GM10847 (cell line): Measurements from ENCODE around the gene FGF19.

ENCODE experiments used
- POLR2A ChIP-seq: IDR thresholded peaks from 2 replicates; pipeline ENCODE4 v1.6.1; 2011; ENCODE audit not compliant: insufficient read length; ENCODE audit errors: extremely low read depth

The FGF19 gene

DNA sequence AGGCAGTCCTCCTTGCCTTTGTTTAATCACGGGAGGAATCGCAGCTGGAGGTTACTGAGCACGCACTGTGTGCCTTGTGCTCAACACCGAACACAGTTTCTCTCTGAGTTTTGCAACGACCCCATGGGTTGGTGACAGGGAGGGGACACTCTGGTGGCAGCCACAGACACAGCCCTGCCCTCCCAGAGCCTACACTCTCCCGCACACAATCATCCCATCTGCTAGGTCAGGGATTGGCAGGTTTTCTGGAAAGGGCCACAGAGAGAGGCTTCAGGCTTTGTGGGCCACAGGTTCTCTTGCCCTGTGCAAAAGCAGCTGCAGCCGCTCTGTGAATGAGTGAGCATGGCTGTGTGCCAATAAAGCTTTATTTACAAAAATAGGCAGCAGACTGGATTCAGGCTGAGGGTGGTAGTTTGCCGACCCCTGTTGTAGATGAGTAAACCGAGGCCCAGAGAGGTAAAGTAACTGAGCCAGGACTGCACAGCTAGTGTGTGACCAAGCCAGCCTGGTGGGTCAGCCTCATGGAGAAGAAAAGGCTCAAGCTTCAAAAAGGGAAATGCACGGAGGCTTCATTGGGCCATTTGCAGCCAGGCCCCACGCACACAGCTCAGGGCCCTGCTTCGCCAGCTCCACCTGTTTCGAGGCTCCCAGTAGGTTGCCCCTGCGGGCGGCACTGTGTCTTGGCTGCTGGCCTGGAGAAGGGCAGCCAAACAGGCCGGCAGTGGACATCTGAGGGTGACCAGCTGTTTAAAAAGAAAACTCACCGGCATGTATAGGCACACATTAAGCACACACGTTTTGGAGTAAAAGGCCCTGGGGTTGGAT is 45.0 kb downstream of the FGF19 start:
- no peak for TF ChIP-seq POLR2A

DNA sequence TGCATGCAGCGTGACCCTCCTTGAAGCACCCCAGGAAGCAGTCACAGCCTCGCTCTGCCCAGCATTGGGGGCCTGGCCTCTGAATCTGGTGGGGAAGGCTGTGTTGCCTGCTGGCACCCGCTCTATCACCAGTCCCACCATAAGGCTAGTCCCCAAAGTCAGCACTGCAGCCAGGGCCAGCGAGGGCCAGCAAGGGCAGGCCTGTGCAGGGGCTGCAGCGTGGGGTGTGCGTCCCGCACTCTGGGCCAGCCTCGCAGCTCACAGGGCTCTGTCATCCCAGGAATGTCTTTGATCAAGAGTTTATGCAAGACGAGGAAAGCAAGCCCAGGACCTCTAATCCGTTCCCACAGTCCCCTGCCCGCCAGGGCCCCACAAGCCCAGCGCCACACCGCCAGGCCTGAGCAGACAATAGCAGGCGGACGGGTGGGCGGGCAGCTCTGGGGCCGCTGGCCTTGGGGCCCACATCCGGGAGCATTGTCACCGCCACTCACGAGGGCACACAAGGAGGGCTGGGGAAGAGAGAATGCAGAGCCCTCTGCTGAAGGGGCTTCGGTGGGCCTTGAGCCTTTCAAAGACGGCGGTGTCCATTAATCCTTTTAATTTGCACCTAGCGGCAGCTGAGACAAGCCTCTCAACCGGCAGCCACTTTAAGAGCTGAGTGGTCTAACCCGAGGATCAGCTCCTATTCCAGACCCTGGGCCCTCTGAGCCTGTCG is 45.8 kb downstream of the FGF19 start:
- no peak for TF ChIP-seq POLR2A

DNA sequence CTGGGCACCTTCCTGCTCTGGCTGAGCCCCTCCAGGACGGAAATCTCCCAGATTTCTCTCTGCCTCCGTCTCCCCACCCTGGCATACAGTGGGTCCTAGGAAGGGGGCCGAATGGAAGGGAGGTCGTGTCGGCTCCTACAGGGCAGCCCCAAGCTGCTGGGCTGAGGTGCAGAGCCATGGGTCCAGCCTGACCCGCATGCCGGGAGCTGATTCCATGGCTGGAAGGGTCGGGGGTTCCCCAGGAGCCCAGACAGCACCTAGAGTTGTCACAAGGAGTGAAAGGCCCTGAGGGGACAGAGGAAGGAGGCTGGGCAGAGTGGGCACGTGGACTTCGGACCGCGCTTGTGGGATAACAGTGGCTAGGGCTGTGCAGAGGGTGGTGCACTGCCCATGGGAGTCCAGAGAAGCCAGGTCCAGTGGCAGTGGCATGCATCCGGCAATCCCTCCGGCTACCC is 46.3 kb downstream of the FGF19 start:
- TF ChIP-seq POLR2A, result no peak

DNA sequence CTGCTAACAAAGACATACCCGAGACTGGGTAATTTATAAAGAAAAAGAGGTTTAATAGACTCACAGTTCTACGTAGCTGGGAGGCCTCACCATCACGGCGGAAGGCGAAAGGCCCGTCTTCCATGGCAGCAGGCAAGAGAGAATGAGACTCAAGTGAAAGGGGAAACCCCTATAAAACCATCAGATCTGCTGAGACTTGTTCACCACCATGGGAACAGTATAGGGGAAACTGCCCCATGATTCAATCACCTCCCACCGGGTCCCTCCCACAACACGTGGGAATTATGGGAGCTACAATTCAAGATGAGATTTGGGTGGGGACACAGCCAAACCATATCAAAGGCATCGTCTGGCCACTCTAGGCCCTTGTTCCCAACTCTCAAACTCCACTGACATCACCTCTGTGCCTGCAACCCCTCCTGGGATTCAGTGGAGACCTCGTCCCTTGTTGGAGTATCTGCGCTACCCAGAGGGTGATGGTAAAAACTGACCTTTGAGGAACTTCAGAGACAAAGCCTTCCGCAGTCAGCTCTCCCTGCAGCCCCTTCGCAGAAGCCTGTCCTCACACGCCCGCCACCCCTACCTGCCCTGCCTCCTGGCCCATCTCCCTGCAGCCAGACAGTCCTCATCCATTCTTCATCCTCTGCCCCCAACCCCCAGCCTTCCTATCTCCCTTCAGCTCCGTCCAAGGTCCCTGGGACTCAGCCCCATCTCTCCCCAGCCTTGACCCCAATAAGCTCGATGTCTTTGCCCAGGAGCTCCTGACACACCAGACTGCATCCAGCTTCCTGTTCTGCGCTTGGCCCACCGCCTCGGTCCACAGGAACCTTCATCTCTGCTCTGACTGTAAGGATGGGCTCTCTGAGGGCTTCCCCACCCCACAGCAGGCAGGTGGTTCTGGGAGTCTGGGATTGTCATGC is 47.0 kb downstream of the FGF19 start:
- no peak for TF ChIP-seq POLR2A

DNA sequence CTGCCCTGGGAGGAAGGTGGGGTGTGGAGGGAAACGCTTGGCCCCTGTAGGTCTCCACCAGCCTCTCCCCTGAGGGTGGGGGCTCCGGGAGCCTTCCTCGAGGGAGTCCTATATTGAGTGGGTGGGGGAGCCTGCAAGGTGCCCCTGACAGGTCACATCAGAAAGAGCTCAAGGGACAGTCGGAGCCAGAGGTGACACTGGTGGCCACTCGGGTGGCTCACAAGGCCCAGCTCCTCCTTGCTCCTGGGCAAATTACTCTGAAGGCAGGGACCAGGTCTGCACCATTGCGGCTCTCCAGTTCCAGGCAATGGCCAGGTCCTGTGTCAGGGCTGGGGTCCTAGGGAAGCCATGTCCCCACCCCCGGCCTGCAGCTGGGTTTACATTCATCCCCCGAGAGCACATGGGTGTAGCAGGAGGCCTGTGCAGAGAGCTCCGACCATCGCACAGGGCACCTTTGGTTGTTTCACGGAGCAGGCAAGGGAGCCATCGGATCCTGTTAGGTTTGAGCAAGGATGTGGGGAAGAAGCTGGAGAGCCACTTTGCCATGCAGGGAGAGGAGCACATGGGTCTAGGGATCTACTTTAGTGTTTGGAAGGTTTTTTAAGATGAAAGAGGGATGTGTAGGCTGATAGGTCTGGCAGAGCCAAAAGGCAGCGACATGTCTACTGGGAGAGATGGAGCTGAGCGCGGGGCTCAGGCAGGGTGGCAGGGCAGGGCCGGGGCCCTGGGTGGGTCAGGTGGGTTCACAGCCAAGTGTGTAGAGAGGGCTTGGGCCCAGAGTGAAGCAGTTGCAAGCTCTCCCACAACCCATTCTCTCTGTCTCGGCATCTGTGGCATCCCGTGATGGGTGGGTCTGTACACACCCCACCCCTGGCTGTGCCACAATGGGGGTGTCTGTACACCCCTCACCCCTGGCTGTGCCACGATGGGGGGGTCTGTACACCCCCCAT is 48.1 kb downstream of the FGF19 start:
- no peak for TF ChIP-seq POLR2A

DNA sequence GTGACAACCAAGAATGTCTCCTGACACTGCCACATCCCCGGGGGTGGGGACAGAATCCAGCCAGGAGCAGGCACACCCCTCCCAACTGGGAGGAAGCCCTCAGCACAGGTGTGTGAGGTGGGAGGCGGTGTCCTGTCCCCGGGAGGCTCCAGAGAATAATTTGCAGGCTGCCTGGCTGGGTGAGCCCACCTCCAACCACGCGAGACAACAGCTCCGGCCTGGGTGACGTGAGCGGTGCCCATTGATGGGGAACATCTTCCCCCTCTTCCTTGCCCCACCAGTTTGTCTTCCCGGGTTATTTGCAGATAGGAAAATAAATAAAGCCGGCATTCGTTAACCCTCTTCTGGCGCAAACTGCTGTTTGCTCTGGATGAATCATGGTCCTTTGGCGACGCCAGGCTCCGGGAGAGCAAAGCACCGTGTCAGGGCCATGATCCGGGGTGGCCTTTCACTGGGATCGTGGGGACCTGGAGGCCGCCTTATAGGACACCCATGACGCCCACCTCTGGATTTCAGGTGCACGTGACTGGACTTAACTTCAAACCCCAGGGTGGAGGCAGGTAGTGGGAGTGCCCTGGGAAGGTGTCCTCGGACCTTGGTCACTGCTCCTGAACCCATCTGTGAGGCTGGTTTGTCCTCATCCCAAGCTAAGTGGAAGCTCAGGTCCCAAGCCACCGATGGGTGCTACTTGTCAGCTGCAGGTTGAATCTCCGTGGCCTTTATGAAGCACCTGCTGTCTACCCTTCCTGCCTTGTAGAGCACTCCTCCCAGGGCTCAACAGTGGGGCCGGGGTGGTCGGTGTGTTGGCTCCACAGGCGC is 49.0 kb downstream of the FGF19 start:
- TF ChIP-seq POLR2A, result no peak

DNA sequence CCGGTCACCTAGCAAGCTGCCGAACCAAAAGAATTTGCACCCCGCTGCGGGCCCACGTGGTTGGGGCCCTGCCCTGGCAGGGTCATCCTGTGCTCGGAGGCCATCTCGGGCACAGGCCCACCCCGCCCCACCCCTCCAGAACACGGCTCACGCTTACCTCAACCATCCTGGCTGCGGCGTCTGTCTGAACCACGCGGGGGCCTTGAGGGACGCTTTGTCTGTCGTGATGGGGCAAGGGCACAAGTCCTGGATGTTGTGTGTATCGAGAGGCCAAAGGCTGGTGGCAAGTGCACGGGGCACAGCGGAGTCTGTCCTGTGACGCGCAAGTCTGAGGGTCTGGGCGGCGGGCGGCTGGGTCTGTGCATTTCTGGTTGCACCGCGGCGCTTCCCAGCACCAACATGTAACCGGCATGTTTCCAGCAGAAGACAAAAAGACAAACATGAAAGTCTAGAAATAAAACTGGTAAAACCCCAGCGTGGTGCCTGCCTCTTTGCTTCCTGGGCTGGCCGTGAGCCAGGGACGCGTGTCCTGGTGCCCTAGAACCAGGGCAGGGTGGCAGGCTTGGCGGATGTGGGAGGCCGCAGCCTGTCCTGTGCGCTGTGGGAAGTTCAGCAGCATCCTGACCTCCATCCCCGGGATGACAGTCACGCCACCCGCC is 49.7 kb downstream of the FGF19 start:
- no peak for TF ChIP-seq POLR2A

DNA sequence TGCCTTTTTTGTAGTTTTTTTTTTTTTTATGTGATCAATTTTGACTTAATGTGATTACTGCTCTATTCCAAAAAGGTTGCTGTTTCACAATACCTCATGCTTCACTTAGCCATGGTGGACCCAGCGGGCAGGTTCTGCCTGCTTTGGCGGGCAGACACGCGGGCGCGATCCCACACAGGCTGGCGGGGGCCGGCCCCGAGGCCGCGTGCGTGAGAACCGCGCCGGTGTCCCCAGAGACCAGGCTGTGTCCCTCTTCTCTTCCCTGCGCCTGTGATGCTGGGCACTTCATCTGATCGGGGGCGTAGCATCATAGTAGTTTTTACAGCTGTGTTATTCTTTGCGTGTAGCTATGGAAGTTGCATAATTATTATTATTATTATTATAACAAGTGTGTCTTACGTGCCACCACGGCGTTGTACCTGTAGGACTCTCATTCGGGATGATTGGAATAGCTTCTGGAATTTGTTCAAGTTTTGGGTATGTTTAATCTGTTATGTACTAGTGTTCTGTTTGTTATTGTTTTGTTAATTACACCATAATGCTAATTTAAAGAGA is 50.3 kb downstream of the FGF19 start:
- TF ChIP-seq POLR2A, result no peak

DNA sequence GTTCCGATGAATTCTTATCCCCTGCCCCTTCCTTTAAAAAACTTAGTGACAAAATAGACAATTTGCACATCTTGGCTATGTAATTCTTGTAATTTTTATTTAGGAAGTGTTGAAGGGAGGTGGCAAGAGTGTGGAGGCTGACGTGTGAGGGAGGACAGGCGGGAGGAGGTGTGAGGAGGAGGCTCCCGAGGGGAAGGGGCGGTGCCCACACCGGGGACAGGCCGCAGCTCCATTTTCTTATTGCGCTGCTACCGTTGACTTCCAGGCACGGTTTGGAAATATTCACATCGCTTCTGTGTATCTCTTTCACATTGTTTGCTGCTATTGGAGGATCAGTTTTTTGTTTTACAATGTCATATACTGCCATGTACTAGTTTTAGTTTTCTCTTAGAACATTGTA is 50.8 kb downstream of the FGF19 start:
- no peak for TF ChIP-seq POLR2A

DNA sequence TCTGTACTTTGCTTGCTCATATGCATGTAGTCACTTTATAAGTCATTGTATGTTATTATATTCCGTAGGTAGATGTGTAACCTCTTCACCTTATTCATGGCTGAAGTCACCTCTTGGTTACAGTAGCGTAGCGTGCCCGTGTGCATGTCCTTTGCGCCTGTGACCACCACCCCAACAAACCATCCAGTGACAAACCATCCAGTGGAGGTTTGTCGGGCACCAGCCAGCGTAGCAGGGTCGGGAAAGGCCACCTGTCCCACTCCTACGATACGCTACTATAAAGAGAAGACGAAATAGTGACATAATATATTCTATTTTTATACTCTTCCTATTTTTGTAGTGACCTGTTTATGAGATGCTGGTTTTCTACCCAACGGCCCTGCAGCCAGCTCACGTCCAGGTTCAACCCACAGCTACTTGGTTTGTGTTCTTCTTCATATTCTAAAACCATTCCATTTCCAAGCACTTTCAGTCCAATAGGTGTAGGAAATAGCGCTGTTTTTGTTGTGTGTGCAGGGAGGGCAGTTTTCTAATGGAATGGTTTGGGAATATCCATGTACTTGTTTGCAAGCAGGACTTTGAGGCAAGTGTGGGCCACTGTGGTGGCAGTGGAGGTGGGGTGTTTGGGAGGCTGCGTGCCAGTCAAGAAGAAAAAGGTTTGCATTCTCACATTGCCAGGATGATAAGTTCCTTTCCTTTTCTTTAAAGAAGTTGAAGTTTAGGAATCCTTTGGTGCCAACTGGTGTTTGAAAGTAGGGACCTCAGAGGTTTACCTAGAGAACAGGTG is 51.8 kb downstream of the FGF19 start:
- no peak for TF ChIP-seq POLR2A

DNA sequence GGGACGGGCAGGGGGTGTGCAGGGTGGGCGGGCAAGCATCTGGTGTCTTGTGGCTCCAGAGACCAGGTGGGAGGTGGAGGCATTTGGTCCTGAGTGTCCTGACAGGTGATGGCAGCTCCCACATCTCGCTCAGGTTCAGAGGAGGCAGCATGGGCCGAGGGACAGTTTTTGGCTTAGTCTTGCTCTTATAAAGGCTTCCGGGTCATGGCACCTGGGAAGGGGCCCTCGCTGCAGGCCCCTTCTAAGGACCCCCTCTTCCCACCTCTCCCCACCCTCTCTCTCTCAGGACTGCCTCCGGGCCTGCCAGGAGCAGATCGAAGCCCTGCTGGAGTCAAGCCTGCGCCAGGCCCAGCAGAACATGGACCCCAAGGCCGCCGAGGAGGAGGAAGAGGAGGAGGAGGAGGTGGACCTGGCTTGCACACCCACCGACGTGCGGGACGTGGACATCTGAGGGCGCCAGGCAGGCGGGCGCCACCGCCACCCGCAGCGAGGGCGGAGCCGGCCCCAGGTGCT is 52.9 kb downstream of the FGF19 start:
- no peak for TF ChIP-seq POLR2A
